Loucy (cell line): ENCODE results near the gene N4BP2L2.
A peak's percentile ranks its signal among the peaks of the same experiment; 100 is the strongest.

Experiments
- H2AFZ ChIP-seq: fragments of 200-600 bp; sonication (generic); 2 replicates; pipeline ENCODE4 v1.6.0; 2016; ENCODE audit warnings: antibody characterized with exemption, mild to moderate bottlenecking, low read length, moderate library complexity
- H3F3A ChIP-seq: fragments of 200-600 bp; 2 replicates; pipeline ENCODE4 v1.6.0; 2016; ENCODE audit warnings: antibody characterized with exemption, low read depth, mild to moderate bottlenecking
- H3K27me3 ChIP-seq: fragments of 200-600 bp; sonication (generic); 2 replicates; pipeline ENCODE4 v1.6.1; 2014; ENCODE audit warnings: low read length, mild to moderate bottlenecking; ENCODE audit not compliant: insufficient read depth, poor library complexity, severe bottlenecking
- H3K36me3 ChIP-seq: fragments of 200-600 bp; sonication (generic); 2 replicates; pipeline ENCODE4 v1.6.1; 2016; ENCODE audit warnings: low read length; ENCODE audit not compliant: insufficient read depth
- H3K4me1 ChIP-seq: fragments of 200-600 bp; sonication (generic); 2 replicates; pipeline ENCODE4 v1.5.1; 2014; ENCODE audit warnings: low read length, mild to moderate bottlenecking; ENCODE audit not compliant: insufficient read depth, poor library complexity, severe bottlenecking
- H3K4me2 ChIP-seq: fragments of 200-600 bp; sonication (generic); 2 replicates; pipeline ENCODE4 v1.6.0; 2014; ENCODE audit warnings: antibody characterized with exemption, low read length, low read depth, mild to moderate bottlenecking; ENCODE audit not compliant: poor library complexity, severe bottlenecking
- H3K4me3 ChIP-seq: fragments of 200-600 bp; sonication (generic); 2 replicates; pipeline ENCODE4 v1.5.1; 2014; ENCODE audit warnings: low read length, mild to moderate bottlenecking, mixed read lengths; ENCODE audit not compliant: poor library complexity, severe bottlenecking
- H3K79me2 ChIP-seq: fragments of 200-600 bp; sonication (generic); 2 replicates; pipeline ENCODE4 v1.6.1; 2014; ENCODE audit warnings: low read length; ENCODE audit not compliant: insufficient read depth
- H3K9ac ChIP-seq: fragments of 200-600 bp; sonication (generic); 2 replicates; pipeline ENCODE4 v1.6.0; 2014; ENCODE audit warnings: mild to moderate bottlenecking, low read depth, low read length, moderate library complexity; ENCODE audit not compliant: poor library complexity, severe bottlenecking
- H3K9me2 ChIP-seq: fragments of 200-600 bp; sonication (generic); replicated peaks from 2 replicates; pipeline ENCODE4 v1.6.1; 2016; ENCODE audit warnings: low read depth, low read length, mixed read lengths
- H3K9me3 ChIP-seq: fragments of 200-600 bp; sonication (generic); 2 replicates; pipeline ENCODE4 v1.6.1; 2014; ENCODE audit warnings: mild to moderate bottlenecking, antibody characterized with exemption, low read length, low read depth; ENCODE audit not compliant: insufficient read depth
- H4K20me1 ChIP-seq: fragments of 200-600 bp; sonication (generic); 2 replicates; pipeline ENCODE4 v1.6.0; 2014; ENCODE audit warnings: antibody characterized with exemption, low read length, mild to moderate bottlenecking; ENCODE audit not compliant: insufficient read depth, poor library complexity, severe bottlenecking
- EZH2phosphoT487 ChIP-seq: fragments of 200-600 bp; IDR thresholded peaks from 2 replicates; pipeline ENCODE4 v1.6.1; 2018; ENCODE audit warnings: antibody characterized with exemption, mild to moderate bottlenecking, moderate library complexity, borderline replicate concordance
- TF ChIP-seq, protein P1 (sequence below): fragments of 200-600 bp; sonication (generic); conservative IDR thresholded peaks from 2 replicates; pipeline ENCODE4 v1.5.1; 2014; ENCODE audit warnings: mild to moderate bottlenecking, antibody characterized with exemption, low read length

Gene N4BP2L2

DNA sequence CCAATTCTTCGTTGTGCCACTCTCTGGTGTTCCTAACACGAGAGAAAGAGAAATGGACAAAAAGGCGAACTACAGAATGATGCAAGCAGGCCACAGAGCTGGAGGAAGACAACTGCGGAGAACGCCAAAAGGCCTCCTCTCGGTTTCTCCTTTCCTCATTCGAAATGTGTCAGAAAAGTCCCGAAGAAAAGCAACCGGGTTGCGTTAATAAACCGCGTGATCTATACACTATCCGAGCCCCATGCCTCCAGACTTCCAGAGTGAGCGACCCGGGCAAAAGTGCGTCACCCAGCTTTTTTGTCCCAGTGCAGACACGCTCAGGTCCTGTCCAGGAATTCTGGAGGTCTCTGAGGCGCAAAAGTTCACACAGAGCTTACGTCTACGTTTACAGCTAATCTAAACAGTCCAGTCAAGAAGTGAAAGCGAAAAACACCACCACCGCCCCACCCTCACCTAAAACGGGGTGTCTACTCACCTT lies 413 bp downstream of the N4BP2L2 start:
- no peaks in the 10 kb centered on the region for H3K9me3 ChIP-seq
- peak overlapping the region; percentile 88 for H3K4me3 ChIP-seq
- peaks cover 53% of the 10 kb centered on the region for H3K79me2 ChIP-seq
- H4K20me1 ChIP-seq, result peaks cover 34% of the 10 kb centered on the region
- H2AFZ ChIP-seq, result peak overlapping the region; percentile 95
- H3K4me1 ChIP-seq, result peaks cover 47% of the 10 kb centered on the region
- peak overlapping the region; percentile 87 for H3K9ac ChIP-seq
- H3K36me3 ChIP-seq, result peaks cover 3% of the 10 kb centered on the region; the same call in 1 of the 2 replicates
- H3K4me2 ChIP-seq, result peak overlapping the region; percentile 98
- TF ChIP-seq, protein P1, sequence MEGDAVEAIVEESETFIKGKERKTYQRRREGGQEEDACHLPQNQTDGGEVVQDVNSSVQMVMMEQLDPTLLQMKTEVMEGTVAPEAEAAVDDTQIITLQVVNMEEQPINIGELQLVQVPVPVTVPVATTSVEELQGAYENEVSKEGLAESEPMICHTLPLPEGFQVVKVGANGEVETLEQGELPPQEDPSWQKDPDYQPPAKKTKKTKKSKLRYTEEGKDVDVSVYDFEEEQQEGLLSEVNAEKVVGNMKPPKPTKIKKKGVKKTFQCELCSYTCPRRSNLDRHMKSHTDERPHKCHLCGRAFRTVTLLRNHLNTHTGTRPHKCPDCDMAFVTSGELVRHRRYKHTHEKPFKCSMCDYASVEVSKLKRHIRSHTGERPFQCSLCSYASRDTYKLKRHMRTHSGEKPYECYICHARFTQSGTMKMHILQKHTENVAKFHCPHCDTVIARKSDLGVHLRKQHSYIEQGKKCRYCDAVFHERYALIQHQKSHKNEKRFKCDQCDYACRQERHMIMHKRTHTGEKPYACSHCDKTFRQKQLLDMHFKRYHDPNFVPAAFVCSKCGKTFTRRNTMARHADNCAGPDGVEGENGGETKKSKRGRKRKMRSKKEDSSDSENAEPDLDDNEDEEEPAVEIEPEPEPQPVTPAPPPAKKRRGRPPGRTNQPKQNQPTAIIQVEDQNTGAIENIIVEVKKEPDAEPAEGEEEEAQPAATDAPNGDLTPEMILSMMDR, result no peak
- no peak for TF ChIP-seq EZH2phosphoT487
- H3F3A ChIP-seq, result no peaks in the 10 kb centered on the region
- H3K27me3 ChIP-seq, result no peaks in the 10 kb centered on the region
- H3K9me2 ChIP-seq, result no peaks in the 10 kb centered on the region

DNA sequence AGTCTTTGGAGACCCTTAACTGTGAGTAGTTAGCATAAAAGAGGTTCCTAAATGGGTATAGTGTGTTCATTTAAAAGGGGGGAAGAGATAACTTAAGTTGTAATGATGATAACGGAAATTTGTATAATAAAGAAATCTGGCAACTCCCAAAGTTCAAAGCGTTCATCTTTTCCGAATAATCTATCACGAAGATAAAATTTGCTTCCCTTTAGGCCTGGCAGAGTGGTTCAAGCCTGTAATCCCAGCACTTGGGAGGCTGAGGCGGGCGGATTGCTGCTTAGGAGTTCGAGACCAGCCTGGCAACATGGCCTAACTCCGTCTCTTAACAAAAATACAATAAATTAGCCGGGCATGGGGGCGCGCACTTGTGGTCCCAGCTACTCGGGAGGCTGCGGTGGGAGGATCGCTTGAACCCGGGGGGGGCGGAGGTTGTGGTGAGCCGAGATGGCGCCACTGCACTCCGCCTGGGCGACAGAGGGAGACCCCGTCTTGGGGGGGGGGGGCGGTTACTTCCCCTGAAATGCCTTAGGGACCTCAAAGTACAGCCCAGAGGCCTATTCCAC lies 934 bp downstream of the N4BP2L2 start:
- peaks cover 58% of the 10 kb centered on the region for H3K79me2 ChIP-seq
- peaks cover 49% of the 10 kb centered on the region for H3K4me1 ChIP-seq
- peak overlapping the region; percentile 95 for H2AFZ ChIP-seq
- H3K36me3 ChIP-seq, result peaks cover 3% of the 10 kb centered on the region; the same call in 1 of the 2 replicates
- H4K20me1 ChIP-seq, result peaks cover 37% of the 10 kb centered on the region
- H3K4me3 ChIP-seq, result peak overlapping the region; percentile 88
- no peaks in the 10 kb centered on the region for H3K27me3 ChIP-seq
- no peaks in the 10 kb centered on the region for H3K9me3 ChIP-seq
- peak overlapping the region; percentile 87 for H3K9ac ChIP-seq
- no peaks in the 10 kb centered on the region for H3K9me2 ChIP-seq
- no peak for TF ChIP-seq EZH2phosphoT487
- TF ChIP-seq, protein P1, result no peak
- H3K4me2 ChIP-seq, result peak overlapping the region; percentile 98
- H3F3A ChIP-seq, result no peaks in the 10 kb centered on the region

DNA sequence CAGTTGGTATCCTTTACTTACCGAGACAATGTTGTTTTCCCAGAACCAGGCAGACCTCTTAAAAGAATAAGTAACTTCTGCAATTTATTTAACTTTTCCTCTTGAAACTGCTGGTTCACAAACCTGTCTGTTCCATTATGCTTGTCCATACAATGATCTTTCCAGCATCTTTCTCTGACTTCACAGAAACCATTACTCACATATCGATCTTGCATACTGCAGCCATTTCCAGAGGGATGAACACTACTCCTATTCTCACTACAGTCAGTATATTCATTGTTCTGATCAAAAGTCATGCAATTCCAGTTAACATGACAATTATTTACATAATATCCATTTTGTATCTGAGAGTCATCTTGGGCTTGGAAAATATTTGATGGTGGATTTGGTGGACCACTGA lies 2.8 kb downstream of the N4BP2L2 start:
- H3K27me3 ChIP-seq, result no peaks in the 10 kb centered on the region
- H3K4me2 ChIP-seq, result peak overlapping the region; percentile 98
- no peak for TF ChIP-seq EZH2phosphoT487
- TF ChIP-seq, protein P1, result no peak
- H3K36me3 ChIP-seq, result peaks cover 3% of the 10 kb centered on the region; the same call in 1 of the 2 replicates
- H3F3A ChIP-seq, result no peaks in the 10 kb centered on the region
- H3K9me2 ChIP-seq, result no peaks in the 10 kb centered on the region
- H3K9me3 ChIP-seq, result no peaks in the 10 kb centered on the region
- H3K79me2 ChIP-seq, result peaks cover 76% of the 10 kb centered on the region
- H3K4me1 ChIP-seq, result peaks cover 65% of the 10 kb centered on the region
- peak overlapping the region; percentile 44 for H3K9ac ChIP-seq
- no peak overlapping the region for H2AFZ ChIP-seq
- H4K20me1 ChIP-seq, result peaks cover 49% of the 10 kb centered on the region
- H3K4me3 ChIP-seq, result peak overlapping the region; percentile 88
